GM19238 (cell line): ENCODE data around the gene NPHS1.
"Not testable (repeated sequence)": the region's sequence is repeated elsewhere in the genome, so short reads cannot be mapped to it uniquely, and the experiment has no call there.

Experiments
- DNase-seq: peaks from one replicate; pipeline ENCODE4 v3.0.0; 2011; ENCODE audit warnings: low spot score; ENCODE audit not compliant: insufficient read length

NPHS1 gene

GRCh38 chr19:35851213-35852028, 883 bp downstream of the NPHS1 start:
- DNase-seq = no peak

- no peak for DNase-seq
Measured at GRCh38 chr19:35848919-35849505, 3.3 kb downstream of the NPHS1 start.

- no peak for DNase-seq
Measured at GRCh38 chr19:35848486-35848885, 3.8 kb downstream of the NPHS1 start.

- no peak for DNase-seq
Measured at GRCh38 chr19:35847911-35848310, 4.4 kb downstream of the NPHS1 start.

- no peak for DNase-seq
Measured at GRCh38 chr19:35846038-35846668, 6.2 kb downstream of the NPHS1 start.

- no peak for DNase-seq
Measured at GRCh38 chr19:35845215-35846037, 6.9 kb downstream of the NPHS1 start.

GRCh38 chr19:35844482-35845214, 7.7 kb downstream of the NPHS1 start:
- no peak for DNase-seq

- DNase-seq = no peak
Measured at GRCh38 chr19:35843676-35844481, 8.4 kb downstream of the NPHS1 start.

GRCh38 chr19:35842666-35843272, 9.5 kb downstream of the NPHS1 start:
- DNase-seq = no peak

GRCh38 chr19:35841961-35842595, 10.2 kb downstream of the NPHS1 start:
- DNase-seq = no peak

GRCh38 chr19:35836096-35836495, 16.2 kb downstream of the NPHS1 start:
- not testable (repeated sequence) for DNase-seq

- DNase-seq = no peak
Measured at GRCh38 chr19:35833972-35834371, 18.3 kb downstream of the NPHS1 start.

GRCh38 chr19:35832054-35832453, 20.2 kb downstream of the NPHS1 start:
- DNase-seq = no peak

- no peak for DNase-seq
Measured at GRCh38 chr19:35830986-35831385, 21.3 kb downstream of the NPHS1 start.

GRCh38 chr19:35828692-35829301, 23.5 kb downstream of the NPHS1 start:
- DNase-seq = no peak

- DNase-seq = no peak
Measured at GRCh38 chr19:35824150-35824549, 28.2 kb downstream of the NPHS1 start.

GRCh38 chr19:35822579-35822978, 29.7 kb downstream of the NPHS1 start:
- no peak for DNase-seq

GRCh38 chr19:35818445-35818844, 33.9 kb downstream of the NPHS1 start:
- no peak for DNase-seq

- no peak for DNase-seq
Measured at GRCh38 chr19:35816846-35817245, 35.5 kb downstream of the NPHS1 start.
